Glomerular endothelial cell (primary cell): ENCODE measurements around the gene ALDH2. TPM values are rescaled to one million over a fixed set of nuclear protein-coding genes. Genes with fewer than 3 reads are reported as not detected.
"Not testable (repeated sequence)": the region's sequence is repeated elsewhere in the genome, so short reads cannot be mapped to it uniquely, and the experiment has no call there.

Experiments used
- DNase-seq: peaks from one replicate; pipeline ENCODE4 v3.0.0-alpha.2; 2011; ENCODE audit warnings: low read depth, low spot score; ENCODE audit errors: extremely low read depth
- total RNA-seq: library from RNA; depleted of rRNA; stranded (reverse); fragments of >200 nt; gene quantifications from 2 replicates; pipeline ENCODE4 v1.2.3, GENCODE V29; 2015

ALDH2 gene
- total RNA-seq, 1 donor from 2014 or later, result 40.3 TPM

- DNase-seq, result peak; percentile 33
These were observed 18.9 kb downstream of the ALDH2 start for GRCh38 chr12:111785651-111786050.

- DNase-seq, result no peak
These were observed 21.5 kb downstream of the ALDH2 start for GRCh38 chr12:111788178-111788654.

- DNase-seq, result no peak
These were observed 23.0 kb downstream of the ALDH2 start for GRCh38 chr12:111789779-111790178.

GRCh38 chr12:111791507-111791906 is 24.8 kb downstream of the ALDH2 start:
- DNase-seq, result no peak

GRCh38 chr12:111792155-111792855 is 25.6 kb downstream of the ALDH2 start:
- no peak for DNase-seq

GRCh38 chr12:111792856-111793235 is 26.1 kb downstream of the ALDH2 start:
- no peak for DNase-seq

GRCh38 chr12:111798182-111798581 is 31.4 kb downstream of the ALDH2 start:
- DNase-seq, result no peak

- no peak for DNase-seq
These were observed 33.0 kb downstream of the ALDH2 start for GRCh38 chr12:111799758-111800157.

- DNase-seq, result no peak
These were observed 36.4 kb downstream of the ALDH2 start for GRCh38 chr12:111803038-111803626.

GRCh38 chr12:111803851-111804250 is 37.1 kb downstream of the ALDH2 start:
- DNase-seq, result no peak

GRCh38 chr12:111806304-111806703 is 39.6 kb downstream of the ALDH2 start:
- DNase-seq, result no peak

- DNase-seq, result no peak
These were observed 40.5 kb downstream of the ALDH2 start for GRCh38 chr12:111807232-111807631.

GRCh38 chr12:111812881-111813741 is 46.4 kb downstream of the ALDH2 start:
- DNase-seq, result peak; percentile 61

- no peak for DNase-seq
These were observed 49.4 kb downstream of the ALDH2 start for GRCh38 chr12:111816065-111816615.

- not testable (repeated sequence) for DNase-seq
These were observed 50.2 kb downstream of the ALDH2 start for GRCh38 chr12:111816898-111817297.

- DNase-seq, result no peak
These were observed 51.6 kb downstream of the ALDH2 start for GRCh38 chr12:111818340-111818739.

GRCh38 chr12:111819191-111820158 is 52.7 kb downstream of the ALDH2 start:
- DNase-seq, result no peak

- DNase-seq, result not testable (repeated sequence)
These were observed 54.1 kb downstream of the ALDH2 start for GRCh38 chr12:111820828-111821227.

- DNase-seq, result no peak
These were observed 56.2 kb downstream of the ALDH2 start for GRCh38 chr12:111822886-111823285.

- no peak for DNase-seq
These were observed 57.2 kb downstream of the ALDH2 start for GRCh38 chr12:111823891-111824290.
